SW480 (cell line): ENCODE results near the gene CCDC107.

ENCODE experiments used
- DNase-seq: peaks from one replicate; pipeline ENCODE4 v3.0.0-alpha.2; 2016; ENCODE audit warnings: low spot score

Gene CCDC107

DNA sequence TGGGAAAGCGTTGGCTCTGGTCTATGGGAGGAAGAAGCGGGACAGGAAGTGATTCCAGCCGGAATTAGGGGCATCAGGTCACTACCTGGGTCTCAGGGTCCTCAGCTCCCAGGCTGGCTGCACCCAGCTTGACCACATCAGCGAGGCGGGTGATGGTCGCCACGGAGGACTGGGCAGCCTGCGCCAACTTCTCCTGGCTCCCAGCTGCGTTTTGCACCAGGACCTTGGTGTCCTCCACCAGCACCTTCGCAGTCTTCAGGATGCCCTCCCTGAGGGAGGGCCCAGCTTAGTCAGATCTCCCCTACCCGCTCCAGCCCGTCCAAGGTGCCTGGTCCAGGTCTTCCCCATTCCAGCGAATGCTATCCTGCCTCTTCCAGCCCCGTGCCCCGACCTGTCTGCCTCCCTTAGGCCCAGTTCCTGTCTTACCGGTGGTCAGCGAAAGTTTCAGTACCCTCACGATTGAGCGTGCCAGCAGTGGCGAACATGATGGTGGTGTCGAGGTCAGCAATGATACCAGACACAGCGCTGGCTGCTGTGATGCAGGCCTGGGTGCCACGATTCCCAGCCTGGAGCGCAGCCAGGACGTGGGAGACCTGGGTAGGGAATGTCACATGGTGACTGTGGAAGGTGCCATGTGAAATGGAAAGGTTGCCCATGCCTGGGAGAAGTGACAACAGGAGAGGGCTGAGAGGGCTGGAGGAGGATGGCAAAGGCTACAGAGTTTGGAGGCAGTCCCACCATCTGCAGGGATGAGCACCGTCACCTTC, 46.0 kb downstream of the CCDC107 start:
- no peak for DNase-seq

DNA sequence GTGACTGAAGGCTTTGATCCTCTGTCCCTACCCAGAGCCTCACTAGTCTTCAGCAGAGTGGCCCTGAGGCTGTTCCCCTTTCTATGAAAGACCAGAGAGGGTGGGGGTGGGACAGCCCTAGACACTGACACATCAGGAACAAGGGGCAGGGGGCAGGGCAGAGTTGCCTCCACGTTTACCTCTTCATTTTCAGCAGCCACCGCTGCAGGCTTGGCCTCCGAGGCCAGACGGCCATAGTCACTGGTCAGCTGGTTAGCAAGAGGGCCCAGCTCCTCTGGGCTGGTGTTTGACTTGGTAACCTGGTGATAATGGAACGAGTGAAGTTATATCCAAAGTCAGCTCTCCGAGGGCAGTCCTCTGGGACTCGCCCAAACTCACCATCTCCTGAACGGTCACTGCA, 47.3 kb downstream of the CCDC107 start:
- DNase-seq = no peak

DNA sequence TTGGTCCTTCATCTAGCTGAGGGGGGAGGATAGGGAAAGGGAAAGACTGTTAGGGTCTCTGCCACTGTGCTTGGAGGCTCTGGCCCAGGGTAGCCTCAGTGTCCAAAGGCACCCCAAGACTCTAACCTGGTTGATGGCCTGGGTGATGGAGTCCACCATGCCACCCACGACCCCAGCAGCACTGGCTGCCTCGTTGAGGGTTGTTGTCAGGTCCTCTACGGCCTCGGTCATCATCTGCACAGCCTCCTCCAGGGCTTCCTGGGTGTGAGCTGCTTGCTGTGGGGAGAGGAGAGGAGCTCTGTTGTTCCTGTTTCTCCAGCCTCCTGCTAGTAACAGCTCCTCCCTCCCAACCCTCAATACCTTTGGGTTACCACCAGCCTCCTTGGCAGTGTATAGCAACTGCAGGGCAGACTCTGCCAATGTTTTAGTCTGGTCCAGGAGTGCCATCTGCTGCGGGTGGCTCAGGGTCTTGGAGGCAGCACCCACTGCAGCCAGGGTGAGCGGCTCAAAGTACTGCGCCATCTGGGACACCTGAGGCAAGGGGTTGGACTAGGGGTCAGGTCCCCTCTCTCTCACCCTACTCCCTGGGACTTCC, 47.8 kb downstream of the CCDC107 start:
- DNase-seq = no peak

DNA sequence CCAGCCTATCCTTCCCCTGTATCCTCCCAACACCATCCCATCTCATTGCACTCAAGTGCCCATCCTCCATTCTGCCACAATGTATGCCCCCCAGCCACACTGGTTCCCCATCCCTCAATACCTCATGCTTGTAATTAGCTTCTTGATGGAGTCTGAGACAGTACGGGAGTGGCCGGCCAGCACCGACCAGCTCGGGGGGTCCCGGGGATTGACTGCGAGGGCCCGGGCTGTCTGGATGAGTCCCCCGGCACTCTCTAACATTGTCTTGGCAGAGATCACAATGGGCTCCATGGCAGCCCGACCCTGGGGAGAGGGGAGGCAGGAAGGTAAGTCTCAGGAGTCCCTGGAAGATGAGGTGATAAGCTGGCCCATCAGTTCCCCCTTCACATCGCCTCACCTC, 48.9 kb downstream of the CCDC107 start:
- no peak for DNase-seq

DNA sequence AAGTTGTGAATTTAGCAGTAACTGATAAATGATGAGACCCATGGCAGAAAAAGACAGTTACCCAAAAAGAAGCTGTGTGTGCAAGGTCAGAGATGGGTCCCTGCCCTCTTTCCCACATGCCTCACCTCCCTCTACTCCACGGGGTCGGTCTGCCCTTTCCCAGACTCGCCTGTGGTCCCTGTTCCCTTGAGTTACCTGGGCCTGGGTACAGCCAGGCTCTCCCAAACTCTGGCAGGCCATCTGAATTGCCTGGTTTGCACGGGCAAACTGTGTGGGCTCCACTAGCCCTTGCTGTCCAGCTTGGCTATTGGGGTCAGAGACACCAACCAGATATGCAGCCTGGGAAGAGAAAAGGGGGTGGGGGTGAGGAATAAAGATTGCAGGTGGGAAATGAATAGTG, 50.1 kb downstream of the CCDC107 start:
- no peak for DNase-seq

DNA sequence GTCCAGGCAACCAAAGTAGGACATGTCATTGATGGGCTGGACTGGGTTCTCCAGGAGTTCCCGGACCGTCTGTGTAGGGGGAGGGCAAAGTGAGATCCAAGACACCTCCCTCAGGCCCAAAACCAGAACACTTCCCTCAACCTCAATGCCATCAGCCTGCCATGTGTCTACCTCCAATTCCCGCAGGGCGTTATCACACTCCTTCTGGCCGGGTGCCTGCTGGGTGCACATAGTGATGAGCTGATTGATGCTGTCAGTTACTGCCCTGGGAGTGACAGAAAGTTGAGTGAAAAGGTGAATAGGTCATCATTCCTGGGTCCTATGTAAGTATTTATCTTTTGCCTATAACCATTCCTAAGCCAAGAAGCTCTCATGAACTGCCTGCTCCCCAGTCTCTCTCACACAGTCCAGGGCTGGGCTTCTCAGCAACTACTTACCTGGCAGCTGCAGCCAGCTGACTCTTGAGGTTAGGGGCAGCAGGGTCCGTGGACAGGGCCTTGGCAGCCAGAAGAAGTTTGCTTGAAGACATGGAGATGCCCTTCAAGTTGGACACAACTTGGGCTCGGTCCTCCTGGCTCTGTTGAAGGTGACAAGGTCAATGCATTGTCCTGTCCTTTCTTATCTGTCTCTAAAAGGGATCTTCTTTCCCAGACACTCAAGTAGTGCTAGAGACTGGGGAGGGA, 52.9 kb downstream of the CCDC107 start:
- DNase-seq = no peak
